Endothelial cell of umbilical vein (primary cell): ENCODE measurements around the gene ADTRP. TPM values are rescaled to one million over a fixed set of nuclear protein-coding genes. Genes with fewer than 3 reads are reported as not detected.

ENCODE experiments used
- BruUV-seq: library from RNA; stranded (reverse); fragments of 400-500 nt; replicated peaks from 2 replicates; lab custom pipeline; 2021; lab: Mats Ljungman, UMichigan
- CTCF ChIA-PET: fragments of 300-600, 350-600 bp; sonication (Branson Sonifier 250); formaldehyde crosslinking; loops from one replicate; lab custom pipeline; 2021; ENCODE audit warnings: antibody characterized with exemption, inconsistent platforms; lab: Charles Lee
- POLR2A ChIA-PET: fragments of 300-600, 350-600 bp; sonication (Branson Sonifier 250); formaldehyde crosslinking; loops from one replicate; lab custom pipeline; 2021; ENCODE audit warnings: antibody characterized with exemption, inconsistent platforms; lab: Charles Lee
- DNase-seq: peaks from one replicate; pipeline ENCODE4 v3.0.0-alpha.2; 2011; ENCODE audit warnings: low read depth, low spot score
- FAIRE-seq: peaks from 2 replicates; lab custom pipeline; 2011; peaks lifted over from hg19 to GRCh38; lab: Jason Lieb, UNC
- H2AFZ ChIP-seq: 2 replicates; pipeline ENCODE4 v1.6.0; 2012; ENCODE audit warnings: low read depth, low read length, control low read depth, inconsistent platforms
- H3K27ac ChIP-seq: 2 replicates; pipeline ENCODE4 v1.5.1; 2011; ENCODE audit warnings: low read depth, mild to moderate bottlenecking, control low read depth, low read length, moderate library complexity; ENCODE audit not compliant: insufficient read depth
- H3K27me3 ChIP-seq, 2 experiments: 2 replicates each; pipeline versions ENCODE4 v1.6.0 to v1.6.1; 2011; ENCODE audit warnings: low read length in 2 of 2, mixed read lengths in 1 of 2; ENCODE audit not compliant: control insufficient read depth in 2 of 2, insufficient read depth in 2 of 2
- H3K36me3 ChIP-seq, 2 experiments: 2 replicates in 1 of 2; 3 replicates in 1 of 2; pipeline ENCODE4 v1.5.1; 2011; ENCODE audit warnings: low read length in 2 of 2, mild to moderate bottlenecking in 1 of 2, moderate library complexity in 1 of 2; ENCODE audit not compliant: control insufficient read depth in 2 of 2, insufficient read depth in 2 of 2; ENCODE audit errors: extremely low read depth in 1 of 2
- H3K4me1 ChIP-seq: 3 replicates; pipeline ENCODE4 v1.5.1; 2011; ENCODE audit warnings: mild to moderate bottlenecking, low read length; ENCODE audit not compliant: control insufficient read depth, insufficient read depth; ENCODE audit errors: extremely low read depth
- H3K4me2 ChIP-seq: 2 replicates; pipeline ENCODE4 v1.6.1; 2011; ENCODE audit warnings: low read length, control low read depth, mixed read lengths; ENCODE audit not compliant: insufficient read depth
- H3K4me3 ChIP-seq, 3 experiments: fragments of 200-600 bp in 1 of 3; sonication (generic), shearing (Covaris generic) in 1 of 3; replicated peaks in 1 of 3; 2 replicates each; pipeline ENCODE4 v1.5.1; 2011 to 2016; ENCODE audit warnings: control low read depth in 3 of 3, low read length in 3 of 3, mild to moderate bottlenecking in 2 of 3, inconsistent platforms in 1 of 3, low read depth in 1 of 3, moderate library complexity in 1 of 3; ENCODE audit not compliant: insufficient read depth in 1 of 3
- H3K79me2 ChIP-seq: 2 replicates; pipeline ENCODE4 v1.6.0; 2012; ENCODE audit warnings: low read length, inconsistent platforms; ENCODE audit not compliant: control insufficient read depth, insufficient read depth
- H3K9ac ChIP-seq: replicated peaks from 2 replicates; pipeline ENCODE3; 2011; ENCODE audit warnings: low read length, control low read depth; ENCODE audit not compliant: insufficient read depth; ENCODE audit errors: extremely low read depth
- H3K9me1 ChIP-seq: replicated peaks from 3 replicates; pipeline ENCODE4 v1.6.0; 2011; ENCODE audit warnings: mild to moderate bottlenecking, low read length; ENCODE audit not compliant: control insufficient read depth, insufficient read depth; ENCODE audit errors: extremely low read depth
- H3K9me3 ChIP-seq: replicated peaks from 2 replicates; pipeline ENCODE4 v1.5.1; 2012; ENCODE audit warnings: low read length, inconsistent platforms; ENCODE audit not compliant: control insufficient read depth, insufficient read depth
- H4K20me1 ChIP-seq: replicated peaks from 2 replicates; pipeline ENCODE3; 2011; ENCODE audit warnings: mild to moderate bottlenecking, low read length; ENCODE audit not compliant: control insufficient read depth, insufficient read depth; ENCODE audit errors: extremely low read depth
- CTCF ChIP-seq, 2 donors: IDR thresholded peaks; 1 replicate in 1 of 2; 2 replicates in 1 of 2; pipeline ENCODE4 v1.5.1; 2011; ENCODE audit warnings: low read length in 2 of 2, mild to moderate bottlenecking in 2 of 2, moderate library complexity in 2 of 2, control low read depth in 1 of 2, inconsistent platforms in 1 of 2, low read depth in 1 of 2; ENCODE audit not compliant: insufficient read depth in 1 of 2; ENCODE audit errors: extremely low read depth in 1 of 2
- EZH2 ChIP-seq: IDR thresholded peaks from 2 replicates; pipeline ENCODE4 v1.6.1; 2012; ENCODE audit warnings: borderline replicate concordance, low read depth, mild to moderate bottlenecking, moderate library complexity, low read length, inconsistent platforms; ENCODE audit not compliant: severe bottlenecking
- FOS ChIP-seq: IDR thresholded peaks from 2 replicates; pipeline ENCODE4 v1.6.1; 2011; ENCODE audit warnings: mild to moderate bottlenecking, low read length, moderate library complexity, borderline replicate concordance; ENCODE audit not compliant: insufficient read depth
- GATA2 ChIP-seq: IDR thresholded peaks from 2 replicates; pipeline ENCODE4 v1.7.0; 2011; ENCODE audit warnings: low read depth, mild to moderate bottlenecking, moderate library complexity, mixed read lengths, low read length; ENCODE audit not compliant: insufficient read length, insufficient read depth
- JUN ChIP-seq: IDR thresholded peaks from 2 replicates; pipeline ENCODE4 v1.6.1; 2011; ENCODE audit warnings: borderline replicate concordance, low read depth; ENCODE audit not compliant: insufficient read length, insufficient read depth
- MAX ChIP-seq: IDR thresholded peaks from 2 replicates; pipeline ENCODE4 v1.6.1; 2011; ENCODE audit not compliant: insufficient read depth, insufficient read length
- MYC ChIP-seq: IDR thresholded peaks from one replicate; pipeline ENCODE4 v1.6.1; 2011; ENCODE audit warnings: mild to moderate bottlenecking, low read depth, low read length
- POLR2A ChIP-seq: IDR thresholded peaks from 2 replicates; pipeline ENCODE4 v1.6.1; 2012; ENCODE audit warnings: low read depth, mild to moderate bottlenecking, control low read depth, low read length
- POLR2AphosphoS5 ChIP-seq: IDR thresholded peaks from 2 replicates; pipeline ENCODE4 v1.6.1; 2012; ENCODE audit warnings: low read depth, mild to moderate bottlenecking, control low read depth, low read length, moderate library complexity; ENCODE audit not compliant: insufficient read depth
- dilution Hi-C: fragments of 300-500 bp; cut with MboI; formaldehyde crosslinking; loops from one replicate; pipeline ENCODE4 v1.15.0; 2019; ENCODE audit warnings: low sequenced_read_pairs; ENCODE audit not compliant: extremely low pct_ligation_motif_present
- intact Hi-C: fragments of 100-400 bp; cut with micrococcal nuclease; formaldehyde crosslinking; loops from one replicate; pipeline ENCODE4 v1.10.0; 2022
- polyA plus RNA-seq, 4 experiments: library from polyadenylated mRNA; depleted of rRNA in 3 of 4; stranded (reverse) in 3 of 4; unstranded in 1 of 4; fragments of >200 nt; gene quantifications; 2 replicates each; pipeline versions ENCODE4 v1.2.1 to v1.2.3, GENCODE V29; 2011 to 2012; ENCODE audit warnings: missing spikeins in 1 of 4
- total RNA-seq: library from RNA; stranded (reverse); gene quantifications from 2 replicates; pipeline ENCODE4 v1.2.3, GENCODE V29; 2021

The ADTRP gene
- total and polyA plus RNA-seq, 2 donors (not counting 3 experiments of a cell fraction or from before 2014, with no cell fraction given): 3.3 to 4.4 TPM

- Histone ChIP-seq H4K20me1 (no peaks in the 10 kb centered on the region), H3K4me3 (no peak overlapping the region), H3K27me3 (no peaks in the 10 kb centered on the region), H3K27ac (no peak overlapping the region), H3K9me3 (no peaks in the 10 kb centered on the region), H3K79me2 (no peaks in the 10 kb centered on the region), H3K9ac (no peak overlapping the region), H3K9me1 (no peaks in the 10 kb centered on the region), H2AFZ (no peak overlapping the region), H3K4me1 (no peaks in the 10 kb centered on the region), H3K4me2 (no peak overlapping the region), H3K36me3 (no peaks in the 10 kb centered on the region)
- ChIA-PET POLR2A (no interaction called here), CTCF (no interaction called here)
- FAIRE-seq: no peak
- intact Hi-C loops: no loop called here
- DNase-seq: no peak
- TF ChIP-seq EZH2 (no peak), CTCF (IDR thresholded peaks at IDR 0.05; ENCODE audit: extremely low read depth in 1 of 2, insufficient read depth in 1 of 2, low read depth in 1 of 2, low read length in 2 of 2) (no peak), MAX (no peak), POLR2AphosphoS5 (no peak), GATA2 (no peak), FOS (no peak), JUN (no peak), MYC (no peak), POLR2A (no peak)
- dilution Hi-C loops: no loop called here
- BruUV-seq: no TSS peak
Observed at GRCh38 chr6:11672256-11672655, 106.3 kb downstream of the ADTRP start.
